GM12875 (cell line): Measurements from ENCODE around the gene EPAS1.

Source experiments
- H3K4me3 ChIP-seq: one replicate; pipeline ENCODE4 v1.5.1; 2011; ENCODE audit warnings: low read depth, low read length, control low read depth
- TF ChIP-seq, protein P1 (sequence below): IDR thresholded peaks from 2 replicates; pipeline ENCODE4 v1.5.1; 2011; ENCODE audit warnings: low read depth, mild to moderate bottlenecking, control low read depth, inconsistent platforms, low read length, moderate library complexity, borderline replicate concordance; ENCODE audit not compliant: insufficient read depth

Gene EPAS1

DNA sequence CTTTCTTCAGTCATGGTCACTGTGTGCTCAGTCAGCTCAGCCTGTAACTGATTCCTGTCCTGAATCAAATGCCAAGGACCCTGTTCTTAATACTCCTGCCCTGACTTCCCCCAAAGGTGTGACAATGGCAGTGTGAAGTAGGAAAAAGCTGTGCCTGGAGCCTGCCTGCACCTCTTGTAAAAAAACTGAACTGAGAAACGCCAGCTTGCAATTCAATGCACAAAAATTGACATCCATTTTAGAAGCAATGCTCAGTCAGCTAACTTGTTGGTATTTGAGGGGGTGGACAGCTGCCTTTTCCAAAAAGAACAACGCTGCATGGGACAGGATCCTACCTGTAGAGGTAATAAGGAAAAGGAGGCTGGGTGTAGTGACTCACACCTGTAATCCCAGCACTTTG, 115.9 kb downstream of the EPAS1 start:
- H3K4me3 ChIP-seq, result no peak overlapping the region
- TF ChIP-seq, protein P1, sequence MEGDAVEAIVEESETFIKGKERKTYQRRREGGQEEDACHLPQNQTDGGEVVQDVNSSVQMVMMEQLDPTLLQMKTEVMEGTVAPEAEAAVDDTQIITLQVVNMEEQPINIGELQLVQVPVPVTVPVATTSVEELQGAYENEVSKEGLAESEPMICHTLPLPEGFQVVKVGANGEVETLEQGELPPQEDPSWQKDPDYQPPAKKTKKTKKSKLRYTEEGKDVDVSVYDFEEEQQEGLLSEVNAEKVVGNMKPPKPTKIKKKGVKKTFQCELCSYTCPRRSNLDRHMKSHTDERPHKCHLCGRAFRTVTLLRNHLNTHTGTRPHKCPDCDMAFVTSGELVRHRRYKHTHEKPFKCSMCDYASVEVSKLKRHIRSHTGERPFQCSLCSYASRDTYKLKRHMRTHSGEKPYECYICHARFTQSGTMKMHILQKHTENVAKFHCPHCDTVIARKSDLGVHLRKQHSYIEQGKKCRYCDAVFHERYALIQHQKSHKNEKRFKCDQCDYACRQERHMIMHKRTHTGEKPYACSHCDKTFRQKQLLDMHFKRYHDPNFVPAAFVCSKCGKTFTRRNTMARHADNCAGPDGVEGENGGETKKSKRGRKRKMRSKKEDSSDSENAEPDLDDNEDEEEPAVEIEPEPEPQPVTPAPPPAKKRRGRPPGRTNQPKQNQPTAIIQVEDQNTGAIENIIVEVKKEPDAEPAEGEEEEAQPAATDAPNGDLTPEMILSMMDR, result no peak

DNA sequence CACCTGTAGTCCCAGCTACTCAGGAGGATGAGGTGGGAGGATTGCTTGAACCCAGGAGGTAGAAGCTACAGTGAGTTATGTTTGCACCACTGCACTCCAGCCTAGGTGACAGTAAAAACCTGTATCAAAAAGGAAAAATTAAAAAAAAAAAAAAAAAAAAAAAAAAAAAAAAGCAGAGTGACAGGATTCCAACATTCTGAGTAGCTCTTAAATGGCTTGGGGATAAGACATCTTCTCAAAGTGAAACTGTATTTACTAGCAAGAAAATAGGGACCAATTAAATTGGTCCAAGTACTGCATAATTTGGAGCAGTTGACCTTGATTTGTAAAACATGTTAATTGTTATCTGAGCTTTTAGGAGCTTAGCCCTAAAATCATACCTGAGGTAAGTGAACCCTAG, 116.4 kb downstream of the EPAS1 start:
- TF ChIP-seq, protein P1, result no peak
- no peak overlapping the region for H3K4me3 ChIP-seq

DNA sequence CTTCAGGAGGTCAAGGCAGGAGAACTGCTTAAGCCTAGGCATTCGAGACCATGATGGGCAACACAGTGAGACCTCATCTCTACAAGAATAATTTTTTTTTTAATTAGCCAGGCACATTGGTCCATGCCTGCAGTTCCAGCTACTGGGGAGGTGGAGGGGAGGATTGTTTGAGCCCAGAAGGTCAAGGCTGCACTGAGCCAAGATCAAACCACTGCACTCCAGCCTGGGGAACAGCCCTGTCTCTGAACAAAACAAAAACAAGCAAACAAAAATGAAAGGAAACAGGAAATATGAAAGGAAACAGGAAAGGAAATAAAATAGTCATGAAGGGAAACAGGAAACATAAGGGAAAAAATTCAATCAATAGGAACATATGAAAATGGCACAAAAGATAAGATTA, 117.5 kb downstream of the EPAS1 start:
- no peak overlapping the region for H3K4me3 ChIP-seq
- TF ChIP-seq, protein P1, result no peak

DNA sequence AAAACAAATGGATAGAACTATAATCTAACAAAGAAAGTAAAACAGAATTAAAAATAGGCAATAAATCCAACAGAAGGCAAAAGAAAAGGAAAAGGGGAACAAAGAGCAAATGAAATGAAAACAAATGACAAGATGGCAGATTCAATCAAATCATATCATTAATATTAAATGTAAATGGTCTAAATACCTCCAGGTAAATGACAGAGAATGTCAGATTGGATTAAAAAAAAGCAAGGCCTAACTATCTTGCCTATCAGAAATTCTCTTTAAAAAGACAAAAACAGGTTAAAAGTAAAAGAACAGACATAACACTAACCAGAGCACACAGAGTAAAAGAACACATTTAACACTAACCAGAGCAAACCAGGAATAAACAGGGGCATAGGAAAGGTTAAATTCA, 119.1 kb downstream of the EPAS1 start:
- TF ChIP-seq, protein P1, result no peak
- H3K4me3 ChIP-seq, result no peak overlapping the region

DNA sequence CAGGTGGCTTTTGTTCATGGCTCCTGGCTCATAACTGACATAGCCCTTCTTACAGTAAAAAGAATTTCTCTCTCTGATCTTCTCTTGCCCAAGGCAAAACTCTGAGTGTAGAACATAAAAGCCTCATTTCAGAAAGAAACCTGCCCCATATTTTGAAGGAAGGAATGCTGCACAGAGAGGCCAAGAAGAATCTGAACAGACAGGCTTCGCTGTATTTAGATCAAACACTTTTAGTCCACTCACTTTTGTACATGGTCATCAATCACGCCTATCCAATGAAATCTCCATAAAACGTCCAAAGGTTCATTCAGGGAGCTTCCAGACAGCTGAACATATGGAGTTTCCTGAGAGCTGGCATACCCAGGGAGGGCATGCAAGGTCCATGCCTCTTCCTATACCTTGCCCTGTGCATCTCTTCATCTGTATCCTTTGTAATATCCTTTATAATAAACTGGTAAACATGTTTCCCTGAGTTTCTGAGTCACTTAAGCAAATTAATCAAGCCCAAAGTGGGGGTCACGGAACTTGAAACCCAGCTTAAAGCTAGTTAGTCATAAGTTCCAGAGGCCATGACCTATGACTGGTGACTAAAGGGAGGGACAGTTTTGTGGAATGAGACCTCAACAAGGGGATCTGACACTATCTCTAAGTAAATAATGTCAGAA, 119.7 kb downstream of the EPAS1 start:
- TF ChIP-seq, protein P1, result no peak
- no peak overlapping the region for H3K4me3 ChIP-seq

DNA sequence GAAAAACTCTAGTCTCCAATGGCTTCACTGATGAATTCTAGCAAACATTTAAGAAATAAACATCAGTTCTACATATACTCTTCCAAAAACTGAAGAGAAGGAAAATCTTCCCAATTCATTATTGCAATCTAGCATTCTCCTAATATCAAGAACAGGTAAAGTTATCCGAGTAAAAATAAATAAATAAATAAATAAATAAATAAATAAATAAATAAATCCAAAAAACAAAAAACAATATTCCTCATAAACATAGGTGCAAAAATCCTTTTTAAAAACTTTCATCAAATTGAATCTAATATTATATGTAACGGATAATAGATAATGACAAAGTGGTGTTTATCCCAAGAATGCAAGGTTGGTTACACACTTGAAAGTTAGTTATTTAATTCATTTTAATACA, 123.7 kb downstream of the EPAS1 start:
- H3K4me3 ChIP-seq, result no peak overlapping the region
- TF ChIP-seq, protein P1, result no peak

DNA sequence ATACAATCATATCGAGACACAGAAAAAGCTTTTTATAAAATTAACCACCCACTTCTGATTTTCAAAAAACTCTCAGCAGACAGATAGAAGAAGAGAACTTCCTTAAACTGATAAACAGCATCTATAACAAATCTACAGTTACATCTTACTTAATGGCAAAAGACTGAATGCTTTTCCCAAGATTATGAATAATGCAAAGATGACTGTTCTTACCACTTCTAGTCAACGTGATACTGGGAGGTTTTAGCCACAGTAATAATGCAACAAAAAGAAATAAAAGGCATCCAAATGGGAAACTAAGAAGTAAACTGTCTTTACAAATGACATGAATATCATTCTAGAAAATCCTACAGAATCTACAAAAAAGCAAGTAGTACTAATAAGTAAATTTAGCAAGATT, 124.2 kb downstream of the EPAS1 start:
- TF ChIP-seq, protein P1, result no peak

More for the DNA sequence above, 124.2 kb downstream of the EPAS1 start:
- H3K4me3 ChIP-seq, result no peak overlapping the region
